Measurements from ENCODE around the gene UTF1. TPM values are rescaled to one million over a fixed set of nuclear protein-coding genes. Genes with fewer than 3 reads are reported as not detected.
"Not testable (repeated sequence)": the region's sequence is repeated elsewhere in the genome, so short reads cannot be mapped to it uniquely, and the experiment has no call there.

UTF1 gene
- total and polyA plus RNA-seq, 10 donors, result 0.10 to 0.54 (median 0.32) TPM; not detected in 4

- no peaks in the 10 kb centered on the region for H3K9me3 ChIP-seq
- intact Hi-C loops (cut with DNase I; ENCODE audit: low total_unique reads), result no loop called here
- H3K36me3 ChIP-seq, result no peaks in the 10 kb centered on the region
- TF ChIP-seq POLR2A (IDR thresholded peaks at IDR 0.05) (no peak), POLR2AphosphoS5 (IDR thresholded peaks at IDR 0.05) (no peak)
- TF ChIP-seq, protein P1, sequence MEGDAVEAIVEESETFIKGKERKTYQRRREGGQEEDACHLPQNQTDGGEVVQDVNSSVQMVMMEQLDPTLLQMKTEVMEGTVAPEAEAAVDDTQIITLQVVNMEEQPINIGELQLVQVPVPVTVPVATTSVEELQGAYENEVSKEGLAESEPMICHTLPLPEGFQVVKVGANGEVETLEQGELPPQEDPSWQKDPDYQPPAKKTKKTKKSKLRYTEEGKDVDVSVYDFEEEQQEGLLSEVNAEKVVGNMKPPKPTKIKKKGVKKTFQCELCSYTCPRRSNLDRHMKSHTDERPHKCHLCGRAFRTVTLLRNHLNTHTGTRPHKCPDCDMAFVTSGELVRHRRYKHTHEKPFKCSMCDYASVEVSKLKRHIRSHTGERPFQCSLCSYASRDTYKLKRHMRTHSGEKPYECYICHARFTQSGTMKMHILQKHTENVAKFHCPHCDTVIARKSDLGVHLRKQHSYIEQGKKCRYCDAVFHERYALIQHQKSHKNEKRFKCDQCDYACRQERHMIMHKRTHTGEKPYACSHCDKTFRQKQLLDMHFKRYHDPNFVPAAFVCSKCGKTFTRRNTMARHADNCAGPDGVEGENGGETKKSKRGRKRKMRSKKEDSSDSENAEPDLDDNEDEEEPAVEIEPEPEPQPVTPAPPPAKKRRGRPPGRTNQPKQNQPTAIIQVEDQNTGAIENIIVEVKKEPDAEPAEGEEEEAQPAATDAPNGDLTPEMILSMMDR (IDR thresholded peaks at IDR 0.05 in 8 of 11, conservative IDR thresholded peaks at IDR 0.05 in 3 of 11), result no peak
- no peak overlapping the region for H3K4me3 ChIP-seq
- H3K27me3 ChIP-seq (replicated peaks in 1 of 7), result peaks cover 0 to 100% (median 69%) of the 10 kb centered on the region in 7 donors
- no peak for DNase-seq
- H3K4me1 ChIP-seq, result peaks cover 16 to 50% (median 37%) of the 10 kb centered on the region in 6 donors
- WGBS, 5 donors, result 50 to 65% (median 63%) methylated on average over 11 of the region's 11 CpGs
- no peak overlapping the region for H3K27ac ChIP-seq
Observed at GRCh38 chr10:133231946-133232574, 2.0 kb downstream of the UTF1 start.

DNA sequence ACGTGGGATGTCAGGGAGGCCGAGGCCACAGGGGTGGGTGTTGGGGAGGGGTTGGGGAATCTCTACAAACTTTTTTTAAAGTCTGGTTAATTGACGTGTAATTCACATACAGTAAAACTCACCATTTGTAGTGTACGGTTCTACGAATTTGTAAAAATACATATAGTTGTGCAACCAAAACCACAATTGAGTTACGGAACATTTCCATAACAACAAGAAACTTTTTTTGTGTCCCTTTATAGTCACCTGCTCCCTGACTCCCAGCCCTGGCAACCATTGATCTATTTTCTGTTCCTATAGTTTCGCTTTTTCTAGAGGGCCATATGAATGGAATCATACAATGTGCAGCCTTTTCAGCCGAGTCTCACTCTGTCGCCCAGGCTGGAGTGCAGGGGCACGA is 4.8 kb downstream of the UTF1 start:
- peaks cover 18 to 60% (median 42%) of the 10 kb centered on the region in 6 donors for H3K4me1 ChIP-seq
- whole genome bisulfite sequencing, 5 donors, result 31 to 41% (median 38%) methylated on average over 6 to 10 of the region's 10 CpGs

GRCh38 chr10:133235265-133235855 is 5.3 kb downstream of the UTF1 start:
- peak overlapping the region in 6 of 8 donors; percentile 5 to 64 (median 33) for H3K4me3 ChIP-seq
- peaks cover 2 to 100% (median 76%) of the 10 kb centered on the region in 7 donors for H3K27me3 ChIP-seq (replicated peaks in 1 of 7)
- H3K4me1 ChIP-seq, result peaks cover 16 to 60% (median 38%) of the 10 kb centered on the region in 6 donors
- H3K36me3 ChIP-seq, result no peaks in the 10 kb centered on the region
- H3K27ac ChIP-seq, result peak overlapping the region in 3 of 8 donors; percentile 63 to 77 (median 68)
- DNase-seq, result no peak
- WGBS, 5 donors, result 3 to 13% (median 4%) methylated on average over 28 to 48 of the region's 48 CpGs
- no peaks in the 10 kb centered on the region for H3K9me3 ChIP-seq
- TF ChIP-seq POLR2A (IDR thresholded peaks at IDR 0.05) (no peak), POLR2AphosphoS5 (IDR thresholded peaks at IDR 0.05) (peak in 1 of 3 donors; percentile 48)
- intact Hi-C loops (cut with DNase I; ENCODE audit: low total_unique reads), result no loop called here

More for the DNA sequence above, 4.8 kb downstream of the UTF1 start:
- DNase-seq; intact Hi-C loops (cut with DNase I; ENCODE audit: low total_unique reads); H3K36me3 ChIP-seq; H3K9me3 ChIP-seq: not testable (repeated sequence)
- Histone ChIP-seq H3K27ac (peak overlapping the region in 2 of 8 donors; percentile 68 to 77), H3K4me3 (peak overlapping the region in 1 of 8 donors; percentile 64), H3K27me3 (replicated peaks in 1 of 7) (peaks cover 2 to 100% (median 78%) of the 10 kb centered on the region in 7 donors)

DNA sequence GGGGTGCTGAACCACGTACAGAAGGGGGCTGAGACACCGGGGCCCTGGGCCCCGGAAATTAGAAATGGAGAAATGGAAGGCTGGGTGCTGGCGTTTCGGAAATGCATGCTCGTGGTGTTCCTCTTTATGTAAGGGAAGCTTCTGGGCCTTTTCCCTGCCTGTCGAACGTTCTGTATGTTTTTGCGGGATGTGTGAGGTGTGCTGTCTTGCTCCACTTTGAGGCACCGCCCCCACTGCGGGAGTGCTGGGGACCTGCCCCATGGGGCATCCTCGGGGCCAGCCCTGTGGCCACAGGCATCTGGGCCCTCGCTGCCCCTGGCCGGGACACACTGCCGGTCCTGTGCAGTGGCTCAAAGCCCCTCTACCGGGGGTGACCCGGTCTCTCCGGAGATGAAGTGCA is 5.9 kb downstream of the UTF1 start:
- Histone ChIP-seq H3K36me3 (no peaks in the 10 kb centered on the region), H3K4me3 (peak overlapping the region in 7 of 8 donors; percentile 5 to 64 (median 31)), H3K9me3 (no peaks in the 10 kb centered on the region), H3K4me1 (peaks cover 17 to 60% (median 38%) of the 10 kb centered on the region in 6 donors), H3K27me3 (replicated peaks in 1 of 7) (peaks cover 2 to 100% (median 70%) of the 10 kb centered on the region in 7 donors), H3K27ac (peak overlapping the region in 3 of 8 donors; percentile 63 to 77 (median 68))
- TF ChIP-seq, protein P1 (IDR thresholded peaks at IDR 0.05 in 8 of 11, conservative IDR thresholded peaks at IDR 0.05 in 3 of 11), result no peak
- no peak for TF ChIP-seq POLR2A (IDR thresholded peaks at IDR 0.05)
- no peak for TF ChIP-seq POLR2AphosphoS5 (IDR thresholded peaks at IDR 0.05)
- DNase-seq, result no peak
- intact Hi-C loops (cut with DNase I; ENCODE audit: low total_unique reads), result no loop called here
- WGBS, 5 donors, result 1 to 5% (median 2%) methylated on average over 15 to 18 of the region's 18 CpGs
